GDM1 (cell line): ENCODE measurements around the gene NPW.

Source experiments
- DNase-seq: peaks from one replicate; lab custom pipeline; 2025; lab: John Stamatoyannopoulos, UW

Gene NPW

DNA sequence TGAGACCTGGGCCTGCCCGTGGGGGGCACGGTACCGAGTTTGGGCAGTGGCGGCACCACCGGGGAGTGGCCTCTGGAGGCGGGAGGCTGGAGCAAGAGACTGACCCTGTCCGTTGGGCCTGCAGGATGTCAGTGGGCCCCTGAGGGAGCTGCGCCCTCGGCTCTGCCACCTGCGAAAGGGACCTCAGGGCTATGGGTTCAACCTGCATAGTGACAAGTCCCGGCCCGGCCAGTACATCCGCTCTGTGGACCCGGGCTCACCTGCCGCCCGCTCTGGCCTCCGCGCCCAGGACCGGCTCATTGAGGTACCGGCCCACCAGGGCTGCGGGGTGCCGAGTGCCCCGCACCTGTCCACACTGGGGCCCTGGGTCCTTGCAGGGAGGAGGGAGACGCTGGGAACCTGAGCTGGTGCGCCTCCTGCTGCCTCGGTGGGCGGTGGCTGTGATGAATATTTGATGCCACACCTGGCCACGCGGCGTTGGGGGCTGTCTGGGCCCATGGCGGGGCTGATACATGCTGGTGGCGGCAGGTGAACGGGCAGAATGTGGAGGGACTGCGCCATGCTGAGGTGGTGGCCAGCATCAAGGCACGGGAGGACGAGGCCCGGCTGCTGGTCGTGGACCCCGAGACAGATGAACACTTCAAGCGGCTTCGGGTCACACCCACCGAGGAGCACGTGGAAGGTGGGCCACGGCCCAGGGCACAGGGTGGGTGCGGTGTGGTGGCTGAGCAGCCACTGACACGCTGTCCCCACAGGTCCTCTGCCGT lies 16.8 kb downstream of the NPW start:
- no peak for DNase-seq

- DNase-seq = no peak
Observed at GRCh38 chr16:2037115-2037514, 17.5 kb downstream of the NPW start.

- DNase-seq = no peak
Observed at GRCh38 chr16:2037647-2038381, 18.2 kb downstream of the NPW start.

DNA sequence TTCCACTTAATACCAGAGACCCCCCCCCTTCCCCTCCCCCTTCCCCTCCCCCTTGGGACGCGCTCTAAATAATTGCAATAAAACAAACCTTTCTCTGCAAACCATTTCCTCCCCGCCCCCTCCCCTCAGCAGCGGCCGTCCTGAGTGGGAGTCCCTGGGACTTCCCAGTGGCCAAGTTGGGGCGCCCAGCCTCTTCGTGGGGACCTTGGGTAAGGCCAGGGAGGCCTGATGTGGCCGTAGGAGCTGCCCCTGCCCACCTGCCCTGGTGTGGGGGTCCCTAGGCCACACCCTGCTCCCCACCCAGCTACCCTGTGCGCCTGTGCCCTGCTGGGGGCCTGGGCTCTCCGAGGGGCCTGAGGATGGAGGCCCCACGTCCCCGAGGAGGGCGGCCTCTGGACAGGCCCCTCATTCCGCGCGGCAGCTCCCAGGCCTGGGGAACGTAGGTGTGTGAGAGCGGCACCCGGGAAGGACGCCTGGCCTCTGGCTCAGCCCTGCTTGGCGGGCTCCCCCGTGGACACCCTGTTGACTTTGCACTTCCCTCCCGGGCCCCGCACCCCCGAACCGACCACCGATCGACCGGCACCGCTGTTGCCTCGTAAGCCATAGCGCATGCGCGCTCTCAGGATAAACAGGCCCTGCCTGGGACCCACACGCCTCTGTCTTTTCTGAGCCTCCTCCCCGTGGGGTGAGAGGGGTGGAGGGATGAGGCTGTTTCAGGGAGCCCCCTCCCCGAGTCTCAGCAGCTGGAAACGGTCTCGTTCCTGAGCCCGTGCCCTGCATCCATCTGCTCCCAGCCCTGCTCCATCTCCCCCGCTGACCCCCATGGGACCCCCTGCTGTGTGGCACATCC lies 19.0 kb downstream of the NPW start:
- DNase-seq = no peak

DNA sequence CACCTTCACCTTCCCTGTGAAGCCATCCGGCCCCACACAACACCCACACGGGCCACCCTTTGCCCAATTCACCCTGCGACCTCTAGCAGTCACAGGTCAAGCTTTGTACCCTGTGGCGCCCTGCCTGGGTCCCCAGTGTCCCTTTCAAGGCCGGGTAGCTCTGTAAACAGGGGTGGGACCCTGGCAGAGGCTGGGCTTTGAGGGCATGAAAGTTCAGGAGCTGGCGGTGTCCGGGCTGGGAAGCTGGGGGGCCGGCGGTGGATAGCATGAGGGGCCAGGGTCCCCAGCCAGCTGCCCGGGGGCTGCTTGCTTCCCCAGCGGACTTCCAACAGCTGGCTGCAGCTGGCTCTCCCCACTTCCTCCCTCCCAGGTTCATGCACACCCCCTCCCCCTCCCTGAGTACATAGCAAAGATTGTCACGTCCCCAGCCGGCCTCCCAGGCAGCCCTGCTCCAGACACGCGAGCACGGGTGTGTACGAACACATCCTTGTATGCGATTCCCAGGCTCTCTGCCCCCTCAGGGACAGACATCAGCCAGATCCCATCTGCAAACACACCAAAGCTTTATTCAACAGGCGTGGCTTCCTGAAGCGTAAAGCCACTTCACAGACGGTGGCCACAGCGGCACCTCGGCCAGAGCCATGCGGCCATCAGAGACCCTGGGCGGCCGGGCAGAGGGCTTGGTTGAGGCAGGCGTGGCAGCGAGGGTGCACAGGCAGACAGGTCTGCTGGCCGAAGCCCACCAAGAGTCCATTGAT lies 19.9 kb downstream of the NPW start:
- DNase-seq = no peak

GRCh38 chr16:2040041-2040786 lies 20.6 kb downstream of the NPW start:
- DNase-seq = no peak

- DNase-seq = no peak
Observed at GRCh38 chr16:2040787-2041522, 21.4 kb downstream of the NPW start.

GRCh38 chr16:2042171-2042985 lies 22.8 kb downstream of the NPW start:
- no peak for DNase-seq

DNA sequence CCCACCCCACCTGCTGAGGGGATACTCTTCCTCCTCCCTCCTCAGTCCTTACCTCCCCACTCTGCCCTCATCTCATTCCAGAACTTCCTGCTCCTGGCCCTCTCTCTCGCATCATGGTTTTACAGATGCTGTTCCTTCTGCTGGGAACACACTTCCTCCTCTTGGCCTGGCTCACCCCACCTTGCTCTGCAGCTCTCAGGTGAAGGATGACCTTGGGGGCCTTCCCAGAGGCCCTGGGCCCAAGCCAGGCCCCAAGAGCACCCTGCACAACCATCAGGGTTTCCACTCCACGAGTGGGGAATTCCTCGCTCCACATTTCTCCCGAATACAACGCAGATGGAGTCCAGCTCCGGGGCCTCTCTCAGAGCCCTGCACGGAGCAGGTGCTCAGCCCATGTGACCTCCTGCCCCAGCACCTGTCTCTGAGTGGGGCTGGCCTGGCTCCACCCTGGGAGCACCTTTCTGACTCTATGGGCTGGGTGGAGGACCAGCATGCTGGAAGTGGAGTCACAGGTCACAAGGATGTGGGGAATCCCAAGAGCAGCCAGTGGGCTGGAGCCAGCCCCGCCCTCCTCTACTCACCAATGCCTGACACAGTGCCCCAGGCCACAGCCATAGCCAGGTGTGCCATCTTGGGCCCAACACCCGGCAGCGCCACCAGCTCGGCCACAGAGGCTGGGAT lies 23.5 kb downstream of the NPW start:
- no peak for DNase-seq

DNA sequence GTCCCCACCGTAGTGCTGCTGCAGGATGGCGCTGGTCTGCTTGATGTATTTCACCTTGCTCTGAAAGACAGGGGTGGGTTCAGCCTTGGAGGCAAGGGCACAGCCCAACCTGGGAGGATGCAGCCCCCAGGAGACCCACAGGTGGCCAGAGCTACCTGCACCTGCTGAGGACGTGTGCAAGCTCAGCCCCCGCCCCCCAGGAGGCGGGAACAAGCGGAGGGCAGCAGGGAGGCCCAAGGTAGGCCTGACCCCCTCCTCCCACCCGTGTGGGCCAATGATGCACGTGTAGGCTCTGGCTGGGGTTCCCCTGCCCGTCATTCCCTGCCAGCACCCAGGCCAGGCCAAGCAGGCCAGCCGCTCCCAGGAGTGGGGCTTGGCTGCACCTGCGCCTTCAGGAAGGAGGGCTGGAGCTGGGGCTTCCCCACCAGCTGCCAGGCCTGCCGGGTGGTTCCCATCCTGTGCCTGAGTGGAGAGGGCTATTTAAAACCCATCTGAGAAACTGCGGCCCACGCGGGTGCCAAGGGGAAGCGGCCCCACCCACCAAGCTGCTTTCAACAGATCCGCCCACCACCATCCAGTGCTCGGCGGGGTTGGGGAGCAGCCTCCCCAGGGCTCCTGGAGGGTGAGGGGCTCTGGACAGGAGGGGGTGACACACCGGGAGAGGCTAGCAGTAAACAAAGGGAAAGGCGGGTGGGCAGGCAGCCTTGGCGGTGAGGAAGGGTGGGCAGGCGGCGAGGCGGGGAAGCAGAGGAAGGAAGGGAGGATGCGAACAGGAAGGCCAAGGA lies 24.3 kb downstream of the NPW start:
- no peak for DNase-seq

DNA sequence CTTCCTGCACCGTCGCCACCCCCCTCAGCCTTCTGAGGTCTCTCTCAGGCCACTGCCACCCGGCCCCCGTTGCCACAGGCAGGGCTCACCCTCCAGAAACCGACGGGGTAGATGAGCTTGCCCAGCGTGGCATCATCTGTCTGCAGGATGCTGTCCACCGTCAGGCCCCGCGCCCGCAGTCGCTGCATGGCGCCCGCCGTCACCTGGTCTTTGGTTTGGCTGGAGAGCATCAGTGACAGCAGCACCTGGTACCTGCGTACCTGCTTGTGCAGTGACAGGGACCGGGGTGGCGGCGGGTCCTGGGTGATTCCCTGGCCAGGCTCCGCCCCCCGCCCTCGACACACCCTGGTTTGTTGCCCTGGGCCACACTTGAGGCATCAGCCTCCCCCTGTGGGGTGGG lies 25.0 kb downstream of the NPW start:
- no peak for DNase-seq

DNA sequence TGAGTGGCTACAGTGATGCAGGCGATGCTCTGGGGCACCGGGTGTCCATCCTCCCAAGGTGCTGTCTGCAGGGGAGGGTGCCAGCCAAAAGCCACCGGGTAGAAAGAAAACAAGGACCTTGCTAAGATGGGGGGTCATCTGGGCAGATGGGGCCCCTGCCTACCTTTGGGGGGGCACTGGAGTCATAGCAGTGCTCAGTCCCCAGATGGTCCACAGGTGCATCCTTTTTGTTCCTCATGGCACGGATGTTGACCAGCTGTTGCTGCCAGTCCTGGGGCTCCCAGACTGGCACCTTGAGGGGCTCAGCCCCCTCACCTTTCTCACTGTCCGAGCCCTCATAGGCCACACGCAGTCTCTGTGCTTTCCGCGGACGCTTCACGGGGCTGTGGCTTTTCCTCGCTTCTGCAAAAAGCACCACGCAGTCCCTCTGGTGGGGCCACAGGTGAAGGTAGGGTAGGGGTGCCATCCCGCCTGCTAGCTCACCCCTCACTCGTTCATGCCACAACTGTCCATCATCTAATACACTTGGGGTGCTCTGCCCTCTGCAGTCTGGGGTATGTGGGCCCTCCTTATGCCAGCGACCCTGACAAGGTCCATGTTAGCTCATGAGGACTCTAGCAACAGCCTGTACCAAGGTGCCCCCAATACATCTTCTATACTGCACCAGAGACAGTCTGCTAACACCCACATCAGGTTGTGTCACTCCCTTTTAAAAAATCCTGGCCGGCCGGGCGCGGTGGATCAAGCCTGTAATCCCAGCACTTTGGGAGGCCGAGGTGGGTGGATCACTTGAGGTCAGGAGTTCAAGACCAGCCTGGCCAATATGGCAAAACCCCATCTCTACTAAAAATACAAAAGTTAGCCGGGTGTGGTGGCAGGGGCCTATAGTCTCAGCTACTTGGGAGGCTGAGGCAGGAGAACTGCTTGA lies 26.6 kb downstream of the NPW start:
- DNase-seq = no peak

GRCh38 chr16:2046893-2047329 lies 27.3 kb downstream of the NPW start:
- no peak for DNase-seq

DNA sequence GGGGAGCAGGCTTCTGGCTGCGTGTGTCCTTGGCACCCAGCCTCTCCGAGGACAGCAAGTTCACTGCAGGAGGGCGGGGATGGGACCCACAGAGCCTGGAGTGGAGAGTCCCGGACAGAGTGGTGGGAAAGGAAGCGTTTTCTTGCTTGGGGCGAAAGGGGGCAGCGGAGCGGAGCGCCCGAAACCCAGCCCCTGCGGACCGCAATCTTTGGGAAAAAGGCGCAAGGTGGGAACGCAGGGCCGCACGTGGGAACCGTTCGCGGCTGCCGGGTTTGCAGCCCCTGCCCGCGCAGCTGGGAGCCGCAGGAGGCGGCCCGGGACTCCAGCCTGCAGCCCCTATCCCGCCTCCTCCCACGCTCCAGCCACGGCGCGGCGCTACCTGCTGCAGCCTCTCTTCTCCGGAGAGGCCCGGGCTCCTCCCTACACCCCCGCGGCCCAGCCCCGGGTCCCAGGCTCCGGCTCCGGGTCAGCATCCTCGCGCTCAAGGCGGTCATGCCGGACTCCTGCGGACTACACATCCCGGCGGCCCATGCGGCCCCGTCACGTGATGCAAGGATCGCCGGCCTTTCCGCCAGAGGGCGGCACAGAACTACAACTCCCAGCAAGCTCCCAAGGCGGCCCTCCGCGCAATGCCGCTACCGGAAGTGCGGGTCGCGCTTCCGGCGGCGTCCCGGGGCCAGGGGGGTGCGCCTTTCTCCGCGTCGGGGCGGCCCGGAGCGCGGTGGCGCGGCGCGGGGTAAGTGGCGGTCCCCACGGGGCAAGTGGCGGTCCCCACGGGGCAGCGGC lies 27.9 kb downstream of the NPW start, which contains the start of the genes NTHL1 and TSC2:
NTHL1 (minus strand) TSS at position 505 of the 786 bp plus-strand sequence; CDS start at position 494, 11 bp downstream.
TSC2 (plus strand) TSS at position 656 of the 786 bp plus-strand sequence. CDS start 631 bp downstream, outside the sequence.
- peak; percentile 89 for DNase-seq

- no peak for DNase-seq
Observed at GRCh38 chr16:2048116-2048543, 28.5 kb downstream of the NPW start.

- DNase-seq = no peak
Observed at GRCh38 chr16:2053211-2053610, 33.6 kb downstream of the NPW start.
